ENCODE results near the gene MEGF6. TPM values are rescaled to one million over a fixed set of nuclear protein-coding genes. Genes with fewer than 3 reads are reported as not detected.

MEGF6 gene
- total RNA-seq, 1 donor from 2014 or later: 9.5 TPM

DNA sequence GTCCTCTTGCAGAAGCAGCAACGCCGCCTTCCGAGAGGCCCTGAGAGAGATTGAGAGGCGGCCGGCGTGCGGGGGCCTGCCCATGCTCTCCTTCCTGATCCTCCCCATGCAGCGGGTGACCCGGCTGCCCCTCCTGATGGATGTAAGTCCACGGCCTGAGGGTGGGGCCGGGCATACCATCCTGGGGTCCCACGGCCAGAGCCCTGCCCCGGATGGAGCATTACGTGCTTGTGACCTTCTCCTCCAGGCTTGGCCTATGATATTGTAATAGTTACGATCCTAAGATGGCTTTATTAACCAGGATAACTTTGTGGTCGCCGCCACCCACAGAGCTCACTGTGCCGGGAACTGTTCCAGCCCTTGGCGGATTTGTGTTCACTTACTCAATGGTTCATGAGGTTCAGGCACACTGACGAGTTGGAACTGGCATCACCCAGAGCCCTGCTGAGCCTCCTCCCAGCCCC is 137.9 kb downstream of the MEGF6 start:
- Histone ChIP-seq H3K27ac (replicated peaks) (no peak overlapping the region), H3K36me3 (no peaks in the 10 kb centered on the region), H3K27me3 (ENCODE audit: low read depth) (no peaks in the 10 kb centered on the region), H3K4me3 (no peak overlapping the region), H3K9me3 (replicated peaks) (no peaks in the 10 kb centered on the region), H3K4me1 (peaks cover 12% of the 10 kb centered on the region)
- intact Hi-C loops (cut with micrococcal nuclease): no loop called here
- no peak for DNase-seq
- TF ChIP-seq, protein P1, sequence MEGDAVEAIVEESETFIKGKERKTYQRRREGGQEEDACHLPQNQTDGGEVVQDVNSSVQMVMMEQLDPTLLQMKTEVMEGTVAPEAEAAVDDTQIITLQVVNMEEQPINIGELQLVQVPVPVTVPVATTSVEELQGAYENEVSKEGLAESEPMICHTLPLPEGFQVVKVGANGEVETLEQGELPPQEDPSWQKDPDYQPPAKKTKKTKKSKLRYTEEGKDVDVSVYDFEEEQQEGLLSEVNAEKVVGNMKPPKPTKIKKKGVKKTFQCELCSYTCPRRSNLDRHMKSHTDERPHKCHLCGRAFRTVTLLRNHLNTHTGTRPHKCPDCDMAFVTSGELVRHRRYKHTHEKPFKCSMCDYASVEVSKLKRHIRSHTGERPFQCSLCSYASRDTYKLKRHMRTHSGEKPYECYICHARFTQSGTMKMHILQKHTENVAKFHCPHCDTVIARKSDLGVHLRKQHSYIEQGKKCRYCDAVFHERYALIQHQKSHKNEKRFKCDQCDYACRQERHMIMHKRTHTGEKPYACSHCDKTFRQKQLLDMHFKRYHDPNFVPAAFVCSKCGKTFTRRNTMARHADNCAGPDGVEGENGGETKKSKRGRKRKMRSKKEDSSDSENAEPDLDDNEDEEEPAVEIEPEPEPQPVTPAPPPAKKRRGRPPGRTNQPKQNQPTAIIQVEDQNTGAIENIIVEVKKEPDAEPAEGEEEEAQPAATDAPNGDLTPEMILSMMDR (IDR thresholded peaks at IDR 0.05; ENCODE audit: borderline replicate concordance): no peak

DNA sequence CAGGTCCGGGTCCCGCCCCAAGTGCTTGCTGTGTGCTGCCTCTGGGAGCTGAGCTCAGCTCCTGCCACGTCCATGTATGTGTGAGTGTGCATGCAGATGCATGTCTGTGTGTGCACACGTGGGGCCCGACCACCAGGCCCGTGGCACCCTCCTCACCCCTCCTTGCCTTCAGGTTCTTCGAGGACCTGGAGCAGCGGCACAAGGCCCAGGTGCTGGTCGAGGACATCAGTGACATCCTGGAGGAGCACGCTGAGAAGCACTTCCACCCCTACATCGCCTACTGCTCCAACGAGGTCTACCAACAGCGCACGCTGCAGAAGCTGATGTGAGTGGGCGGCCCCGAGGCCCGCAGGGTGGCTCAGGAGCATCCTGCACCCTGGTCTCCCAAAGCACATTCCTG is 138.4 kb downstream of the MEGF6 start:
- no peak overlapping the region for H3K4me3 ChIP-seq
- no peak overlapping the region for H3K27ac ChIP-seq (replicated peaks)
- peaks cover 12% of the 10 kb centered on the region for H3K4me1 ChIP-seq
- DNase-seq: no peak
- no peaks in the 10 kb centered on the region for H3K9me3 ChIP-seq (replicated peaks)
- intact Hi-C loops (cut with micrococcal nuclease): no loop called here
- TF ChIP-seq, protein P1 (IDR thresholded peaks at IDR 0.05; ENCODE audit: borderline replicate concordance): no peak
- H3K36me3 ChIP-seq: no peaks in the 10 kb centered on the region
- H3K27me3 ChIP-seq (ENCODE audit: low read depth): no peaks in the 10 kb centered on the region

DNA sequence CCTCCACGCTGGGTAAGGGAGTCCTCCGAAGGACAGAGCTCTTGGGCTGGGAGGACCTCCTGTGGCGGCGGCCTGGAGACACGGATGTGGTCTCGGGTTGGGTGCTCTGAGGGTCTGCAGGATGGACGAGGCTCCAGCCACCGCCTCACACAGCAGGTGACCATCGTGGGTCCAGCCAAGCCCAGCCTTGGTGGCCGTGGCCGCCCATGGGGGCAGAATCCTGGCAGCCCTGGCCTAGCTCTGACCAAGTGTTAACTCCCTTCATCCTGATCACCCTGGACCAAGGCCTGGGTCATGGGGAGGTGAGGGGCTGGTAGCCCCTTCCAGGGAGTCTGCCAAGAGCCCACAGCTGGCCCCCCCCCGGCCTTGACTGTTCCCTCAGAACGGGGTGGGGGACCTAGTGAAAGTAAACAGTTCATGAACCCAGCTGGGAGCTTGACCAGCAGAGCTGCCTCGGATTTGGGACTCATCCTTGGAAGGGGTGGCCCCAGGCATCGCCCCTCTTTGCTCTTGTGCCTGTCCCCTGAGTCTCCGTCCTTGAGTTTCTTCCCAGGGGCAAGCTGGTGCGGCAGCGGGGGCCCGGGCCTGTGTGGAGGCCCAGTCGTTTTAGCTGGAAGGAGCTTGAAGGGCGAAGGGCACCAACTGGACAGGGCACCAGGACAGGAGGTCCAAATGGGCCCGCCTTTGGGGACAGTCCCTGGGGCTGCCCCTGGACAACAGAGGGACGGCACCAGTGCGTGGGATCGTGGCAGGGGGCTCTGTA is 139.0 kb downstream of the MEGF6 start:
- DNase-seq: no peak
- intact Hi-C loops (cut with micrococcal nuclease): no loop called here
- H3K27me3 ChIP-seq (ENCODE audit: low read depth): no peaks in the 10 kb centered on the region
- peak overlapping the region; percentile 57 for H3K27ac ChIP-seq (replicated peaks)
- TF ChIP-seq, protein P1 (IDR thresholded peaks at IDR 0.05; ENCODE audit: borderline replicate concordance): peak; percentile 8
- H3K4me3 ChIP-seq: no peak overlapping the region
- no peaks in the 10 kb centered on the region for H3K9me3 ChIP-seq (replicated peaks)
- H3K36me3 ChIP-seq: no peaks in the 10 kb centered on the region
- peaks cover 12% of the 10 kb centered on the region for H3K4me1 ChIP-seq

DNA sequence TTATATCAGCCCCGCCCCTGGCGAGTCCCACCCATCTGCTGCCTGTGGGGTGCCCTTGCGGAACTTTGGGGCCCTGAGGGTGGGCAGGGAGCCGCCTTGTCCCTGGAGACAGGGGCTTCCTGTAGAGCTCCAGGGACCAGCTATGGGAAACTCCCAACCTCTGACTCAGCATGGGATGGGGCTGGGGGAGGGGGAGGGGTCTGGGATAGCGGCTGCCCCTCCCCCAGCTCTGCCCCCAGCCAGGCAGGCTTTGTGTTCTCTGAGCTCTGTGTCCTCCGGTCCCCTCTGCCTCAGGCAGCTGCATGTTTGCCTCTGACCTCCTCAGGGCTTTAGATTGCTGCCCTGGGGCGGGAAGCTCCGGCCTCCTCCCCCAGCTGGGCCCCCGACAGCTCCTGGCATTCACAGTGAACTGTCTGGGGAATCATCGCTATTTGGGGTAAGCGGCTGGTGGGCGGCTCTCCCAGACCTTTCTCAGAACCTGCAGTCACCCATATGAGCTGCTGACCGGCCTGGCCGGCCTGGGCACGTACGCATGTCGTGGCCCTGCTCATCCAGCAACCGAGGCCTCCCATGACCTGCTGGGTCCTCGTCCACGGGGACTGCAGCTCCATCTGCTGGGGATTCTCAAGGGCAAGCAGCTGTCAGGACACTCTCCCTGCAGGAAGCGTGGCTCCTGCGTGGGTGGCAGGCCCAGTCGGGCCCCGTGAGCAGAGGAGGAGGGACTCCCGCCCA is 139.8 kb downstream of the MEGF6 start:
- peaks cover 12% of the 10 kb centered on the region for H3K4me1 ChIP-seq
- H3K4me3 ChIP-seq: no peak overlapping the region
- H3K9me3 ChIP-seq (replicated peaks): no peaks in the 10 kb centered on the region
- TF ChIP-seq, protein P1 (IDR thresholded peaks at IDR 0.05; ENCODE audit: borderline replicate concordance): peak; percentile 72
- intact Hi-C loops (cut with micrococcal nuclease): no loop called here
- no peaks in the 10 kb centered on the region for H3K27me3 ChIP-seq (ENCODE audit: low read depth)
- DNase-seq: peak; percentile 62
- H3K36me3 ChIP-seq: no peaks in the 10 kb centered on the region
- peak overlapping the region; percentile 57 for H3K27ac ChIP-seq (replicated peaks)

DNA sequence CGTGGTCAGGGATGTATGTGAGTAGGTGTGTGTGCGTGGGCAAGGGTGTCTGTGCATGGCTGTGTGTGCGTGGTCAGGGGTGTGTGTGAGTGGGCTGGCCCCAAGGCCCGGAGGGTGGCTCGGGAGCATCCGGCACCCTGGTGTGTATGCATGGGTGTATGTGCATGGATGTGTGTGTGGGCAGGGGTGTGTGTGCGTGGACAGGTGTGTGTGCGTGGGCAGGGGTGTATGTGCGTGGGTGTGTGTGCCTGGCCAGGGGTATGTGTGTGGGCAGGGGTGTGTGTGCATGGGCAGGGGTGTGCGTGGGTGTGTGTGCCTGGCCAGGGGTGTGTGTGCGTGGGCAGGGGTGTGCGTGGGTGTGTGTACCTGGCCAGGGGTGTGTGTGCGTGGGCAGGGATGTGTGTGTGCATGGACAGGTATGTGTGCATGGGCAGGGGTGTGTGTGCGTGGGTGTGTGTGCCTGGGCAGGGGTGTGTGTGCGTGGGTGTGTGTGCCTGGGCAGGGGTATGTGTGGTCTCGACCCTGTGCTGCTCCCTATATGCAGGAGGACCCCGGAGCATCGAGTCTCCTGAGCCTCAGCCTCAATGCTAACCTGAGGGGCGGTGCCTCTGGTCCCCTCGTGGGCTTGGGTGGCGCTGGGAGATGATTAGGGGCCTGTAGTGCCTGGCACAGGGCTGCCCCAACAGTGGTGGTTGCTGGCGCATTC is 140.5 kb downstream of the MEGF6 start:
- no peaks in the 10 kb centered on the region for H3K9me3 ChIP-seq (replicated peaks)
- H3K4me3 ChIP-seq: no peak overlapping the region
- no peaks in the 10 kb centered on the region for H3K27me3 ChIP-seq (ENCODE audit: low read depth)
- TF ChIP-seq, protein P1 (IDR thresholded peaks at IDR 0.05; ENCODE audit: borderline replicate concordance): no peak
- peak overlapping the region; percentile 57 for H3K27ac ChIP-seq (replicated peaks)
- intact Hi-C loops (cut with micrococcal nuclease): no loop called here
- H3K36me3 ChIP-seq: no peaks in the 10 kb centered on the region
- H3K4me1 ChIP-seq: peaks cover 12% of the 10 kb centered on the region
- no peak for DNase-seq
